B cell (primary cell): ENCODE data around the gene MRPS24. TPM values are rescaled to one million over a fixed set of nuclear protein-coding genes. Genes with fewer than 3 reads are reported as not detected.

ENCODE experiments used
- ATAC-seq: fragments of 200-7000 bp; cut with Tn5 transposase; one replicate; pipeline ENCODE4 v1.10.0; 2021; ENCODE audit warnings: low read depth, mild to moderate bottlenecking, moderate number of reproducible peaks, moderate library complexity
- CTCF ChIA-PET: fragments of 350-600 bp; sonication (Branson Sonifier 250); formaldehyde crosslinking; loops from one replicate; lab custom pipeline; 2021; ENCODE audit warnings: antibody characterized with exemption, inconsistent platforms; lab: Charles Lee
- POLR2A ChIA-PET: fragments of 350-600 bp; sonication (Branson Sonifier 250); formaldehyde crosslinking; loops from one replicate; lab custom pipeline; 2021; ENCODE audit warnings: antibody characterized with exemption; lab: Charles Lee
- DNase-seq: peaks from one replicate; pipeline ENCODE4 v3.0.0; 2013
- H2AFZ ChIP-seq: 2 replicates; pipeline ENCODE4 v1.6.1; 2012; ENCODE audit warnings: mild to moderate bottlenecking, low read depth, low read length; ENCODE audit not compliant: insufficient read depth, poor library complexity, severe bottlenecking
- H3K27ac ChIP-seq, 2 donors: 1 replicate in 1 of 2; 2 replicates in 1 of 2; pipeline ENCODE4 v1.5.1; 2012 to 2013; ENCODE audit warnings: low read length in 2 of 2, mild to moderate bottlenecking in 2 of 2, moderate library complexity in 1 of 2
- H3K27me3 ChIP-seq, 4 experiments: fragments of 200-600 bp in 1 of 4; sonication (generic) in 1 of 4; replicated peaks in 1 of 4; 1 replicate in 2 of 4; 2 replicates in 2 of 4; pipeline versions ENCODE4 v1.6.1 to v1.7.0; 2013 to 2016; ENCODE audit warnings: low read length in 3 of 4, mild to moderate bottlenecking in 2 of 4, mixed read lengths in 1 of 4, moderate library complexity in 1 of 4; ENCODE audit not compliant: insufficient read depth in 4 of 4, control insufficient read depth in 3 of 4; ENCODE audit errors: control extremely low read depth in 1 of 4
- H3K36me3 ChIP-seq, 2 experiments: replicated peaks in 1 of 2; 1 replicate in 1 of 2; 2 replicates in 1 of 2; pipeline versions ENCODE4 v1.6.1 to v1.7.1; 2013; ENCODE audit warnings: low read length in 1 of 2; ENCODE audit not compliant: insufficient read depth in 2 of 2, control insufficient read depth in 1 of 2; ENCODE audit errors: control extremely low read depth in 1 of 2, extremely low read depth in 1 of 2
- H3K4me1 ChIP-seq, 2 donors: fragments of 200-600 bp in 1 of 2; sonication (generic) in 1 of 2; 1 replicate in 1 of 2; 2 replicates in 1 of 2; pipeline versions ENCODE4 v1.5.1 to v1.6.1; 2013 to 2017; ENCODE audit warnings: low read length in 2 of 2; ENCODE audit not compliant: control insufficient read depth in 2 of 2, insufficient read depth in 2 of 2
- H3K4me2 ChIP-seq: replicated peaks from 2 replicates; pipeline ENCODE3; 2012; ENCODE audit warnings: mild to moderate bottlenecking, low read depth, low read length; ENCODE audit not compliant: poor library complexity, severe bottlenecking
- H3K4me3 ChIP-seq, 5 experiments: fragments of 200-600 bp in 1 of 5; sonication (generic) in 1 of 5; 1 replicate in 3 of 5; 2 replicates in 2 of 5; pipeline versions ENCODE4 v1.5.1 to v1.7.0; 2011 to 2016; ENCODE audit warnings: low read length in 4 of 5, mild to moderate bottlenecking in 4 of 5, low read depth in 2 of 5, control low read depth in 1 of 5, moderate library complexity in 1 of 5; ENCODE audit not compliant: insufficient read depth in 1 of 5; ENCODE audit errors: control extremely low read depth in 1 of 5, extremely low read depth in 1 of 5
- H3K79me2 ChIP-seq: fragments of 200-600 bp; sonication (generic); one replicate; pipeline ENCODE4 v1.6.0; 2016; ENCODE audit warnings: low read length; ENCODE audit not compliant: control insufficient read depth, insufficient read depth
- H3K9ac ChIP-seq: fragments of 200-600 bp; sonication (generic); 2 replicates; pipeline ENCODE4 v1.6.1; 2017; ENCODE audit warnings: mild to moderate bottlenecking, low read length, moderate library complexity
- H3K9me3 ChIP-seq, 3 donors: one replicate each; pipeline versions ENCODE4 v1.6.1 to v1.7.1; 2013; ENCODE audit warnings: low read length in 2 of 3; ENCODE audit not compliant: control insufficient read depth in 2 of 3, insufficient read depth in 1 of 3; ENCODE audit errors: control extremely low read depth in 1 of 3
- H4K20me1 ChIP-seq: 2 replicates; pipeline ENCODE4 v1.6.0; 2012; ENCODE audit warnings: mild to moderate bottlenecking, low read length; ENCODE audit not compliant: insufficient read depth, control insufficient read depth, poor library complexity, severe bottlenecking
- H3K27ac Mint-ChIP-seq: one replicate; pipeline ENCODE4 v1.8.0; 2021; ENCODE audit warnings: mixed read lengths
- H3K27me3 Mint-ChIP-seq: one replicate; pipeline ENCODE4 v1.8.0; 2021; ENCODE audit warnings: mixed read lengths
- H3K4me1 Mint-ChIP-seq: one replicate; pipeline ENCODE4 v1.8.0; 2021; ENCODE audit warnings: mixed read lengths
- H3K4me3 Mint-ChIP-seq: one replicate; pipeline ENCODE4 v1.8.0; 2021; ENCODE audit warnings: mixed read lengths
- H3K9me3 Mint-ChIP-seq: one replicate; pipeline ENCODE4 v1.8.0; 2022; ENCODE audit warnings: mixed read lengths; ENCODE audit not compliant: insufficient read depth
- EZH2 ChIP-seq: IDR thresholded peaks from 2 replicates; pipeline ENCODE4 v1.6.1; 2012; ENCODE audit warnings: borderline replicate concordance, low read depth, mild to moderate bottlenecking, moderate library complexity, low read length; ENCODE audit not compliant: insufficient read depth, poor library complexity, severe bottlenecking
- WGBS: methylation state at CpG from one replicate; pipeline ENCODE4 v1.1.5; 2013; ENCODE audit warnings: missing lambda C conversion rate; ENCODE audit not compliant: insufficient coverage; 5-methylcytosine and 5-hydroxymethylcytosine counted together
- intact Hi-C: fragments of 100-400 bp; cut with micrococcal nuclease; formaldehyde crosslinking; loops from one replicate; pipeline ENCODE4 v1.10.0; 2022
- polyA plus RNA-seq: library from polyadenylated mRNA; depleted of rRNA; stranded (reverse); fragments of >200 nt; gene quantifications from 2 replicates; pipeline ENCODE4 v1.2.3, GENCODE V29; 2012
- total RNA-seq, 2 donors: library from RNA; stranded (reverse); fragments of 120-200 nt in 1 of 2; gene quantifications; 1 replicate in 1 of 2; 2 replicates in 1 of 2; pipeline versions ENCODE4 v1.2.3 to v1.2.4, GENCODE V29; 2013 to 2022
- TF ChIP-seq, protein P1 (sequence below): fragments of 200-600 bp; IDR thresholded peaks from one replicate; pipeline ENCODE4 v1.8.0; 2022; ENCODE audit warnings: antibody characterized with exemption, mild to moderate bottlenecking

MRPS24 gene
- total and polyA plus RNA-seq, 2 donors (not counting 1 experiment from before 2014, with no cell fraction given) = 54.1 to 102 TPM

- H3K9me3 Mint-ChIP-seq = no peaks in the 10 kb centered on the region
- peaks cover 43% of the 10 kb centered on the region for H3K79me2 ChIP-seq
- peak overlapping the region; percentile 82 for H2AFZ ChIP-seq
- CTCF ChIA-PET = interaction anchor here (0.7 kb wide), 1 partner anchor 9 kb away, joined by 3 read pairs; no protein-coding TSS in a partner anchor
- no peaks in the 10 kb centered on the region for H3K36me3 ChIP-seq
- WGBS = 69% methylated on average over 6 of the region's 8 CpGs
- peak overlapping the region; percentile 97 for H3K4me3 Mint-ChIP-seq
- DNase-seq (no peak), ATAC-seq (no peak)
- H3K27me3 Mint-ChIP-seq = no peaks in the 10 kb centered on the region
- H3K4me3 ChIP-seq = peak overlapping the region; percentile 47 to 75 (median 57)
- H3K4me1 ChIP-seq = peaks cover 9 to 18% of the 10 kb centered on the region in 2 donors
- H3K4me2 ChIP-seq = peak overlapping the region; percentile 86
- H3K27ac ChIP-seq = peak overlapping the region in 1 of 2 donors; percentile 35
- peaks cover 30% of the 10 kb centered on the region for H3K4me1 Mint-ChIP-seq
- H3K27me3 ChIP-seq = no peaks in the 10 kb centered on the region
- peaks cover 13% of the 10 kb centered on the region for H4K20me1 ChIP-seq
- peak overlapping the region; percentile 76 for H3K9ac ChIP-seq
- no peaks in the 10 kb centered on the region for H3K9me3 ChIP-seq
- intact Hi-C loops = no loop called here
- TF ChIP-seq, protein P1, sequence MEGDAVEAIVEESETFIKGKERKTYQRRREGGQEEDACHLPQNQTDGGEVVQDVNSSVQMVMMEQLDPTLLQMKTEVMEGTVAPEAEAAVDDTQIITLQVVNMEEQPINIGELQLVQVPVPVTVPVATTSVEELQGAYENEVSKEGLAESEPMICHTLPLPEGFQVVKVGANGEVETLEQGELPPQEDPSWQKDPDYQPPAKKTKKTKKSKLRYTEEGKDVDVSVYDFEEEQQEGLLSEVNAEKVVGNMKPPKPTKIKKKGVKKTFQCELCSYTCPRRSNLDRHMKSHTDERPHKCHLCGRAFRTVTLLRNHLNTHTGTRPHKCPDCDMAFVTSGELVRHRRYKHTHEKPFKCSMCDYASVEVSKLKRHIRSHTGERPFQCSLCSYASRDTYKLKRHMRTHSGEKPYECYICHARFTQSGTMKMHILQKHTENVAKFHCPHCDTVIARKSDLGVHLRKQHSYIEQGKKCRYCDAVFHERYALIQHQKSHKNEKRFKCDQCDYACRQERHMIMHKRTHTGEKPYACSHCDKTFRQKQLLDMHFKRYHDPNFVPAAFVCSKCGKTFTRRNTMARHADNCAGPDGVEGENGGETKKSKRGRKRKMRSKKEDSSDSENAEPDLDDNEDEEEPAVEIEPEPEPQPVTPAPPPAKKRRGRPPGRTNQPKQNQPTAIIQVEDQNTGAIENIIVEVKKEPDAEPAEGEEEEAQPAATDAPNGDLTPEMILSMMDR = no peak
- no peak for TF ChIP-seq EZH2
- peak overlapping the region; percentile 97 for H3K27ac Mint-ChIP-seq
- POLR2A ChIA-PET = interaction anchor here (0.5 to 1.0 kb wide), 4 partner anchors 21 to 115 kb away, joined by 3 to 6 read pairs (median 4); partner anchors contain the start of gene MRPS24
Measured at GRCh38 chr7:43905209-43905946, 36.1 kb upstream of the MRPS24 start.
